ENCODE results near the gene RGS10.

RGS10 gene

DNA sequence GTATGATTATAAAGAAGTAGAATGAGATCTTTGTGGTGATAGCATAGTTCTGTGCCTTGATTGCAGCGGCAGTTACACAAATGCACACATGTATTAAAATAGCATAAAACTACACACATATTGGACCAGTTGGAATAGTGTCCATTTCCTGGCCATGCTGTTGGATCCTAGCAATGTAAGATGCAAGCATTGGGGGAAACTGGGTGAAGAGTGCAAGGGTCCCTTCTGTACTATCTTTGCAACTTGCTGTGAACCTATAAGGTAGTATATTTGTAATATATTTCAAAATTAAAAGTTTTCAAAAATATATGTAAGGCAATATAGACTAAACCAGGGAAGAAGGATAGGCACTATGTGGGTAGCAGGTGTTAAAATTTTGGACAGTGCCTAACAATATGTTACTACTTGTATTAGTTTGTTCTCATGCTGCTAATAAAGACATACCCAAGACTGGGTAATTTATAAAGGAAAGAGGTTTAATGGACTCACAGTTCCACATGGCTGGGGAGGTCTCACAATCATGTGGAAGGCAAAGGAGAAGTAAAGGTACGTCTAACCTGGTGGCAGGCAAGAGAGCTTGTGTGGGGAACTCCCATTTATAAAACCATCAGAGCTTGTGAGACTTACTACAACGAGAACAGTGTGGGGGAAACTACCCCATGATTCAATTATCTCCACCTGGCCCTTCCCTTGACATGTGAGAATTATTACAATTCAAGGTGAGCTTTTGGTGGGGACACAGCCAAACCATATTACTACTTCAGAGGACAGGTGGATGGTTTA, 71.4 kb downstream of the RGS10 start:
- DNase-seq (ENCODE audit: low read depth) = no peak
- H3K4me3 ChIP-seq (ENCODE audit: low read depth, low read length) = no peak overlapping the region
- TF ChIP-seq, protein P1, sequence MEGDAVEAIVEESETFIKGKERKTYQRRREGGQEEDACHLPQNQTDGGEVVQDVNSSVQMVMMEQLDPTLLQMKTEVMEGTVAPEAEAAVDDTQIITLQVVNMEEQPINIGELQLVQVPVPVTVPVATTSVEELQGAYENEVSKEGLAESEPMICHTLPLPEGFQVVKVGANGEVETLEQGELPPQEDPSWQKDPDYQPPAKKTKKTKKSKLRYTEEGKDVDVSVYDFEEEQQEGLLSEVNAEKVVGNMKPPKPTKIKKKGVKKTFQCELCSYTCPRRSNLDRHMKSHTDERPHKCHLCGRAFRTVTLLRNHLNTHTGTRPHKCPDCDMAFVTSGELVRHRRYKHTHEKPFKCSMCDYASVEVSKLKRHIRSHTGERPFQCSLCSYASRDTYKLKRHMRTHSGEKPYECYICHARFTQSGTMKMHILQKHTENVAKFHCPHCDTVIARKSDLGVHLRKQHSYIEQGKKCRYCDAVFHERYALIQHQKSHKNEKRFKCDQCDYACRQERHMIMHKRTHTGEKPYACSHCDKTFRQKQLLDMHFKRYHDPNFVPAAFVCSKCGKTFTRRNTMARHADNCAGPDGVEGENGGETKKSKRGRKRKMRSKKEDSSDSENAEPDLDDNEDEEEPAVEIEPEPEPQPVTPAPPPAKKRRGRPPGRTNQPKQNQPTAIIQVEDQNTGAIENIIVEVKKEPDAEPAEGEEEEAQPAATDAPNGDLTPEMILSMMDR (IDR thresholded peaks at IDR 0.05; ENCODE audit: control insufficient read depth, extremely low read depth, insufficient read depth) = no peak

DNA sequence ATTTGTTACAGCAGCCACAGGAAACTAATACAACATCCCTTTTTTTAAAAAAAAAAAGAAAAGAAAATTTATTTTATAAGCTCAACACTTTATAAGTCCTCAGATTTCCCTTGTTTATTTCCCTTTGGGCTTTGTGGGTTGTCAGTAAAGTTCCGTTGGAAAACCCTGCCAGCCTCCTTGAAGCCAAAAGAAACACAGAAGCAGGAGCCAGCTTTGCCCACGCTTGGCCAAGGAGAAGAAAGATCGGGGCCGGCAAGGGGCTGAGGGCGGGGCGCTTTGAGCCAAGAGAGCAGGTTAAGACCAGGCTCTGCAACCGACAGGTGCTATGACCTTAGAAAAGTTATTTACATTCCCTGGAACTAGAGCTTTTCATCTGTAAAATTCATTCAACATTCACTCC, 72.7 kb downstream of the RGS10 start:
- no peak for DNase-seq (ENCODE audit: low read depth)
- no peak overlapping the region for H3K4me3 ChIP-seq (ENCODE audit: low read depth, low read length)
- TF ChIP-seq, protein P1 (IDR thresholded peaks at IDR 0.05; ENCODE audit: control insufficient read depth, extremely low read depth, insufficient read depth) = no peak

DNA sequence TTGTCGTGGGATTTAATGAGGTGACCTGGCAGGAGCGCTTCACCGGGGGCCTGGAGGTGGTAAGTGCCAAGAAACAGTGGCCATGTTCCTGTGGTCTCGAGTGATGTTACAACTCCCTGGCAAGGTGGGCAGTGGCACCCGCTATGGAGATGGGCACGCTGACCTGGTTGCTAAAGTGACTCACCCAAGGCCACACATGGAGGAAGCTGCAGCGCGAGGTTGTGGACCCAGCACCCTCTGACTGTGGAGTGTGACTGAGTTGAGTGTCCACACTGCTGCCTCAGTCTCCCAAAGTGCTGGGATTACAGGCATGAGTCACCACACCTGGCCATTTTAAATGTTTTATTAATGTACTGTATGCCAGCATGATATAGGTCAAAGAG, 73.2 kb downstream of the RGS10 start:
- no peak for DNase-seq (ENCODE audit: low read depth)
- H3K4me3 ChIP-seq (ENCODE audit: low read depth, low read length) = no peak overlapping the region
- TF ChIP-seq, protein P1 (IDR thresholded peaks at IDR 0.05; ENCODE audit: control insufficient read depth, extremely low read depth, insufficient read depth) = no peak

DNA sequence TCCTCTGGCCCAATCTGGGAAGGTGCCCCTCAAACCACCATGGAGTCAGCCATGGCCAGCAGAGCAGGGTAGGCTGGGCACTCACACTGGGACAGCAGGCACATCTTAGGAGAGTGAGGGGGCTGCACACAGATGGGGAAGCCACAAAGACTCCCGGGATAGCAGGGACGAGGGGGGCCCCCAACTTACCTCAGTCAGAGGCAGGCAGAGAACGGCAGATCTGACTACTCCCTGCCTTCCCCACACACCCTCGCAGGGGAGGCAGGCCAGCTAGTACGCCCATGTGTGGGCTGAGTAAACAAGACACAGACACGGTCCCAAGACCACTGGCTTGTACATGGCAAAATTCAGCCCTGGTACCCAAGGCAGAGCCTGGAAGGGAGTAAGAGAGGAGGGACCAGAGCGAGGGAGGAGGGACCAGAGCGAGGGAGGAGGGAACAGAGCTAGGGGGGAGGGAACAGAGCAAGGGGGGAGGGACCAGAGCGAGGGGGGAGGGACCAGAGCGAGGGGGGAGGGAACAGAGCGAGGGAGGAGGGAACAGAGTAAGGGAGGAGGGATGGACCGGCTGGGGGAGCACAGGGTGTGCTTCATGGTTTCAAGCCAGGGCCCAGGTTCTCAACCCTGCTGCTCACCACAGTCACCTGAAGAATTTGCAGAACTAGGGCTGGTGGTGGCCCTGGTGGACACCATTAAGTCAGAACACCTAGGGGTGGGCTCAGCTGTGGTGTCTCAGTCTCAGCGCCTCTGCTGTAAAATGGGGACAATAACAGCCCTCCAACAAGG, 73.8 kb downstream of the RGS10 start:
- TF ChIP-seq, protein P1 (IDR thresholded peaks at IDR 0.05; ENCODE audit: control insufficient read depth, extremely low read depth, insufficient read depth) = no peak

DNA sequence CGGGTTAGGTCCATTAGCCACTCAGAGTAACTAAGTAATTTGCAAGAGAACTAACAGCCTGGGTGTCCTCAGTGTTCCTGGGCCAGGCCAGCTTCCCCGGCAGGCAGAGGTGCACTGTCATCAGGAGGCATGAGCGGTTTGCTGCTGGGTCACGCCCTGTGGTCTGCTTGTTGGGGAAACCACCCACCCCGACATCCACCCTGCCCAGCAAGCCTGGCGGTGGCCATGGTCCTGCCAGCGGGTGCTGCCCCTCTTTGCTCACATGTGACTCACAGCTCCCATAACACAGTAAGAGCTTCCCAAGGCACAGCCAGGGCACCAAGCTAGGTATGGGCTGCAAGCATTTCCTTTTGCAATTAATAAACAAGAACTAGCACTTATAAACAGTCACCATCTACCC, 75.9 kb downstream of the RGS10 start:
- H3K4me3 ChIP-seq (ENCODE audit: low read depth, low read length) = no peak overlapping the region
- DNase-seq (ENCODE audit: low read depth) = no peak
- TF ChIP-seq, protein P1 (IDR thresholded peaks at IDR 0.05; ENCODE audit: control insufficient read depth, extremely low read depth, insufficient read depth) = no peak

More for the DNA sequence above, 73.8 kb downstream of the RGS10 start:
- H3K4me3 ChIP-seq (ENCODE audit: low read depth, low read length) = no peak overlapping the region
- no peak for DNase-seq (ENCODE audit: low read depth)

DNA sequence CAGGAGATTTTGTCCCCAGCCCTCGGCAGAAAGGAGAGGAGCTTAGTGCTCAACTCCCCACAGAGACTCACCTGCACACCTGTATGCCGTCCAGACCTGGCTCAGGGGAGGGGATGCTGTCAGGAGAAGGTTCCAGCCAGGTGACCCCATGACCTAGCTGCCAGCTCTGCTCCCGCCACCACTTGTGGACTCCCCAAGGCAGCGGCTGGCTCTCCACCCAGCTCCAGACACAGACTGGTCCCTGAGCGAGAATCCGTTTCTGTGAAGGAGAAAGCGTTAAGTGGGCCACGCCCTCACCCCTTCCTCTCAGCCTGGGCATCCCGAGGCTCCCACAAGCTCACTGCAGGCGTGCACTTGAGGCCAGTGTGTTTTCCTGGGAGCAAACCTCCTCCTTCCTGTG, 76.4 kb downstream of the RGS10 start:
- DNase-seq (ENCODE audit: low read depth) = no peak
- no peak overlapping the region for H3K4me3 ChIP-seq (ENCODE audit: low read depth, low read length)
- TF ChIP-seq, protein P1 (IDR thresholded peaks at IDR 0.05; ENCODE audit: control insufficient read depth, extremely low read depth, insufficient read depth) = no peak
